Measurements from ENCODE around the gene STN1. TPM values are rescaled to one million over a fixed set of nuclear protein-coding genes. Genes with fewer than 3 reads are reported as not detected.

STN1 gene
- total and polyA plus RNA-seq, 2 of the 8 experiments (the other 6 are each of a cell fraction or from before 2014, with no cell fraction given) = 10.1 to 12.4 TPM

GRCh38 chr10:103958996-103959395 lies 41.0 kb upstream of the STN1 start:
- Histone ChIP-seq H3K79me2 (ENCODE audit: control insufficient read depth in 1 of 2, insufficient read depth in 2 of 2, low read length in 2 of 2) (no peaks in the 10 kb centered on the region), H2AFZ (ENCODE audit: low read length) (no peak overlapping the region), H2AK5ac (ENCODE audit: low read depth, low read length) (no peak overlapping the region), H3K4me2 (ENCODE audit: insufficient read depth in 1 of 2, low read depth in 2 of 2, low read length in 2 of 2) (no peak overlapping the region), H3K4me3 (ENCODE audit: extremely low read depth in 1 of 4, insufficient read depth in 2 of 4, low read depth in 3 of 4, low read length in 4 of 4) (no peak overlapping the region), H2BK15ac (ENCODE audit: low read length) (no peak overlapping the region), H3K4me1 (replicated peaks in 1 of 4; ENCODE audit: control insufficient read depth in 3 of 4, insufficient read depth in 4 of 4, low read length in 3 of 4) (no peaks in the 10 kb centered on the region), H3K36me3 (ENCODE audit: control insufficient read depth in 2 of 4, insufficient read depth in 4 of 4, low read length in 3 of 4) (no peaks in the 10 kb centered on the region), H3K23ac (ENCODE audit: insufficient read length) (no peak overlapping the region), H3K9ac (replicated peaks in 1 of 4; ENCODE audit: extremely low read depth in 1 of 4, low read depth in 3 of 4, low read length in 3 of 4) (no peak overlapping the region), H4K91ac (replicated peaks; ENCODE audit: insufficient read length, low read length) (no peak overlapping the region), H3K27ac (ENCODE audit: low read depth, low read length) (no peak overlapping the region), H2BK12ac (ENCODE audit: low read depth, low read length) (no peak overlapping the region), H2BK5ac (ENCODE audit: low read depth, low read length) (no peak overlapping the region), H2BK20ac (ENCODE audit: low read length) (no peak overlapping the region), H2BK120ac (replicated peaks; ENCODE audit: low read depth, low read length) (no peak overlapping the region), H3K9me3 (ENCODE audit: insufficient read depth in 2 of 2, low read depth in 1 of 2, low read length in 1 of 2) (no peaks in the 10 kb centered on the region), H3K14ac (ENCODE audit: insufficient read length) (no peak overlapping the region), H4K8ac (ENCODE audit: extremely low read depth, insufficient read depth, low read length) (no peak overlapping the region), H3K79me1 (ENCODE audit: low read depth, low read length) (no peaks in the 10 kb centered on the region), H3K27me3 (replicated peaks in 1 of 4; ENCODE audit: control insufficient read depth in 3 of 4, extremely low read depth in 1 of 4, insufficient read depth in 3 of 4, low read length in 3 of 4) (no peaks in the 10 kb centered on the region), H4K20me1 (replicated peaks in 1 of 2; ENCODE audit: control insufficient read depth in 1 of 2, insufficient read depth in 2 of 2, low read length in 2 of 2) (no peaks in the 10 kb centered on the region), H4K5ac (ENCODE audit: insufficient read length, low read depth, low read length) (no peak overlapping the region), H3K18ac (ENCODE audit: extremely low read depth, low read length) (no peak overlapping the region), H3K4ac (replicated peaks; ENCODE audit: insufficient read length, low read depth, low read length) (no peak overlapping the region), H3K56ac (replicated peaks; ENCODE audit: insufficient read length, low read depth, low read length) (no peak overlapping the region), H3K23me2 (ENCODE audit: low read depth, low read length) (no peaks in the 10 kb centered on the region)
- CTCF ChIA-PET (ENCODE audit: partially characterized antibody) = no interaction called here
- FAIRE-seq = no peak
- no peak for DNase-seq (ENCODE audit: low read depth in 1 of 2, low spot score in 2 of 2)
- WGBS, 2 experiments (ENCODE audit: extremely low coverage in 1 of 2, insufficient coverage in 1 of 2, insufficient read length in 1 of 2, insufficient replicate concordance in 2 of 2, low coverage in 1 of 2, low lambda C conversion rate in 2 of 2, missing lambda C conversion rate in 1 of 2) = 86% methylated on average over 2 of the region's 2 CpGs; no CpG with 5 or more reads in 1 of the 2 experiments
- POLR2A ChIA-PET (ENCODE audit: partially characterized antibody) = no interaction called here
- no peak for TF ChIP-seq HDAC2 (IDR thresholded peaks at IDR 0.05; ENCODE audit: borderline replicate concordance in 1 of 2, low read depth in 2 of 2, low read length in 2 of 2)
- TF ChIP-seq CHD1 (IDR thresholded peaks at IDR 0.05; ENCODE audit: low read depth, low read length) = no peak
- TF ChIP-seq NRF1 (IDR thresholded peaks at IDR 0.05; ENCODE audit: low read depth, low read length) = no peak
- TF ChIP-seq JUND (IDR thresholded peaks at IDR 0.05; ENCODE audit: low read length) = no peak
- no peak for TF ChIP-seq ZNF274 (IDR thresholded peaks at IDR 0.05; ENCODE audit: borderline replicate concordance, extremely low read depth, low read length)
- no peak for TF ChIP-seq RNF2 (IDR thresholded peaks at IDR 0.05; ENCODE audit: borderline replicate concordance, low read depth, low read length, missing control alignments, poor library complexity, severe bottlenecking)
- no peak for TF ChIP-seq KDM1A (IDR thresholded peaks at IDR 0.05; ENCODE audit: borderline replicate concordance, low read length)
- TF ChIP-seq TAF7 (optimal IDR thresholded peaks at IDR 0.05; ENCODE audit: borderline replicate concordance, low read depth, low read length) = no peak
- no peak for TF ChIP-seq SP2 (IDR thresholded peaks at IDR 0.05; ENCODE audit: low read length)
- TF ChIP-seq SUZ12 (IDR thresholded peaks at IDR 0.05; ENCODE audit: low read length) = no peak
- TF ChIP-seq GTF2F1 (IDR thresholded peaks at IDR 0.05; ENCODE audit: borderline replicate concordance, low read depth, low read length) = no peak
- no peak for TF ChIP-seq CEBPB (IDR thresholded peaks at IDR 0.05; ENCODE audit: low read depth, low read length)
- no peak for TF ChIP-seq TCF12 (IDR thresholded peaks at IDR 0.05; ENCODE audit: low read depth, low read length)
- TF ChIP-seq EGR1 (IDR thresholded peaks at IDR 0.05; ENCODE audit: borderline replicate concordance, low read depth, low read length) = no peak
- TF ChIP-seq POU5F1 (IDR thresholded peaks at IDR 0.05; ENCODE audit: low read depth, low read length) = no peak
- no peak for TF ChIP-seq BACH1 (IDR thresholded peaks at IDR 0.05; ENCODE audit: low read length)

Measured in H1 (cell line).